Activated CD4-positive, alpha-beta T cell treated with anti-CD3 and anti-CD28 coated beads, Interleukin-2, Interleukin-4, amounts not matched to agents 100 ng/mL and 50 ng/mL, durations not matched to agents 16 hours and 8 hours (primary cell): Measurements from ENCODE around the gene LIMK2.
"Not testable (repeated sequence)": the region's sequence is repeated elsewhere in the genome, so short reads cannot be mapped to it uniquely, and the experiment has no call there.

Experiments
- DNase-seq: peaks from one replicate; pipeline ENCODE4 v3.0.0-alpha.2; 2020; ENCODE audit warnings: low spot score

LIMK2 gene

GRCh38 chr22:31211482-31211861 is 626 bp upstream of the LIMK2 start:
- no peak for DNase-seq

GRCh38 chr22:31212783-31213629 is 908 bp downstream of the LIMK2 start:
- no peak for DNase-seq

GRCh38 chr22:31215018-31215535 is 3.0 kb downstream of the LIMK2 start:
- no peak for DNase-seq

- no peak for DNase-seq
Observed at GRCh38 chr22:31218565-31219262, 6.6 kb downstream of the LIMK2 start.

GRCh38 chr22:31221084-31221483 is 9.0 kb downstream of the LIMK2 start:
- DNase-seq, result no peak

GRCh38 chr22:31222736-31223135 is 10.6 kb downstream of the LIMK2 start:
- DNase-seq, result no peak

GRCh38 chr22:31223786-31224191 is 11.7 kb downstream of the LIMK2 start:
- no peak for DNase-seq

GRCh38 chr22:31224691-31225090 is 12.6 kb downstream of the LIMK2 start:
- DNase-seq, result not testable (repeated sequence)

- DNase-seq, result no peak
Observed at GRCh38 chr22:31227186-31227585, 15.1 kb downstream of the LIMK2 start.

- no peak for DNase-seq
Observed at GRCh38 chr22:31229402-31230079, 17.4 kb downstream of the LIMK2 start.

GRCh38 chr22:31230155-31230870 is 18.2 kb downstream of the LIMK2 start:
- no peak for DNase-seq

- DNase-seq, result no peak
Observed at GRCh38 chr22:31230871-31231621, 18.9 kb downstream of the LIMK2 start.

GRCh38 chr22:31233001-31233400 is 20.9 kb downstream of the LIMK2 start:
- no peak for DNase-seq

GRCh38 chr22:31235081-31235480 is 23.0 kb downstream of the LIMK2 start:
- DNase-seq, result no peak

GRCh38 chr22:31236044-31236443 is 23.9 kb downstream of the LIMK2 start:
- DNase-seq, result not testable (repeated sequence)

GRCh38 chr22:31238057-31238456 is 26.0 kb downstream of the LIMK2 start:
- DNase-seq, result no peak

- DNase-seq, result no peak
Observed at GRCh38 chr22:31239771-31240370, 27.8 kb downstream of the LIMK2 start.

GRCh38 chr22:31241200-31241599 is 29.1 kb downstream of the LIMK2 start:
- no peak for DNase-seq

- DNase-seq, result no peak
Observed at GRCh38 chr22:31241936-31242335, 29.8 kb downstream of the LIMK2 start.

GRCh38 chr22:31243339-31244045 is 31.4 kb downstream of the LIMK2 start:
- DNase-seq, result no peak
